DND-41 (cell line): Measurements from ENCODE around the gene MARK2.

Source experiments
- CTCF ChIP-seq: IDR thresholded peaks from 2 replicates; pipeline ENCODE4 v1.5.1; 2012; ENCODE audit warnings: borderline replicate concordance, low read length, moderate library complexity, mild to moderate bottlenecking; ENCODE audit not compliant: poor library complexity, severe bottlenecking; ENCODE audit errors: extremely low read depth
- EZH2 ChIP-seq: IDR thresholded peaks from 3 replicates; pipeline ENCODE4 v1.6.1; 2012; ENCODE audit warnings: borderline replicate concordance, low read depth, mild to moderate bottlenecking, moderate library complexity, low read length, inconsistent platforms; ENCODE audit not compliant: severe bottlenecking

GRCh38 chr11:63931876-63932275 is 93.0 kb downstream of the MARK2 start:
- TF ChIP-seq CTCF: no peak
- no peak for TF ChIP-seq EZH2
